Omental fat pad (tissue), 4 donors: Measurements from ENCODE around the gene AREL1. TPM values are rescaled to one million over a fixed set of nuclear protein-coding genes. Genes with fewer than 3 reads are reported as not detected.
A peak's percentile ranks its signal among the peaks of the same experiment; 100 is the strongest.

ENCODE experiments used
- ATAC-seq: fragments of 150-250 bp; one replicate; pipeline ENCODE4 v1.9.1; 2016; ENCODE audit warnings: mild to moderate bottlenecking, moderate library complexity; ENCODE audit not compliant: low FRiP score
- DNase-seq: peaks from one replicate; pipeline ENCODE4 v3.0.0-alpha.2; 2019; ENCODE audit warnings: low spot score
- total RNA-seq, 4 donors: library from RNA; depleted of rRNA; stranded (reverse); fragments of >200 nt; gene quantifications; one replicate each; pipeline ENCODE4 v1.1.0, GENCODE V29; 2016
- TF ChIP-seq, protein P1 (sequence below), 3 donors: fragments of 450-650 bp; IDR thresholded peaks; one replicate each; pipeline ENCODE4 v1.5.1; 2016 to 2017; ENCODE audit warnings: antibody characterized with exemption in 3 of 3, mild to moderate bottlenecking in 3 of 3, moderate library complexity in 2 of 3

Gene AREL1
- total RNA-seq, 4 donors from 2014 or later, result 18.4 to 33.5 (median 26.8) TPM

GRCh38 chr14:74698465-74698864 is 14.4 kb downstream of the AREL1 start:
- TF ChIP-seq, protein P1, sequence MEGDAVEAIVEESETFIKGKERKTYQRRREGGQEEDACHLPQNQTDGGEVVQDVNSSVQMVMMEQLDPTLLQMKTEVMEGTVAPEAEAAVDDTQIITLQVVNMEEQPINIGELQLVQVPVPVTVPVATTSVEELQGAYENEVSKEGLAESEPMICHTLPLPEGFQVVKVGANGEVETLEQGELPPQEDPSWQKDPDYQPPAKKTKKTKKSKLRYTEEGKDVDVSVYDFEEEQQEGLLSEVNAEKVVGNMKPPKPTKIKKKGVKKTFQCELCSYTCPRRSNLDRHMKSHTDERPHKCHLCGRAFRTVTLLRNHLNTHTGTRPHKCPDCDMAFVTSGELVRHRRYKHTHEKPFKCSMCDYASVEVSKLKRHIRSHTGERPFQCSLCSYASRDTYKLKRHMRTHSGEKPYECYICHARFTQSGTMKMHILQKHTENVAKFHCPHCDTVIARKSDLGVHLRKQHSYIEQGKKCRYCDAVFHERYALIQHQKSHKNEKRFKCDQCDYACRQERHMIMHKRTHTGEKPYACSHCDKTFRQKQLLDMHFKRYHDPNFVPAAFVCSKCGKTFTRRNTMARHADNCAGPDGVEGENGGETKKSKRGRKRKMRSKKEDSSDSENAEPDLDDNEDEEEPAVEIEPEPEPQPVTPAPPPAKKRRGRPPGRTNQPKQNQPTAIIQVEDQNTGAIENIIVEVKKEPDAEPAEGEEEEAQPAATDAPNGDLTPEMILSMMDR (IDR thresholded peaks at IDR 0.05), result no peak
- DNase-seq (no peak), ATAC-seq (no peak)

DNA sequence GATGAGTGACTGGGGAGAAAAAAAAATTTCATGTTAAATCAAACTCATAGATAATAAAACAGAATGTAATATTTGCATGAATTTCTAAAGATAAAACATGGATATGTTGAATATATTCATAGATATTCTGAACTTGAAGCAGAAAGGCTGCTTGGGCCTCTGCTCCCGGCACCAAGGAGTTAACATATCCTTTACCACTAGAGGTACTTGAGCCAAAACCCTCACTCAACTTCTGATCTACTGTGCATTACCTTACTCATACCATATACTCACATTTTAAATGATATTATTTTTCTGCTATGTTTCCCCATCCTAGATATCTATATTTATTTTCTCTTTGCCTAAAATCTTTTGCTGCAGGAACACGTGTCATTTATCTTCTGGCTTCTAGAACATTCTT is 14.9 kb downstream of the AREL1 start:
- no peak for DNase-seq
- TF ChIP-seq, protein P1 (IDR thresholded peaks at IDR 0.05), result no peak
- no peak for ATAC-seq

GRCh38 chr14:74697543-74697942 is 15.3 kb downstream of the AREL1 start:
- ATAC-seq (no peak), DNase-seq (no peak)
- TF ChIP-seq, protein P1 (IDR thresholded peaks at IDR 0.05), result no peak

DNA sequence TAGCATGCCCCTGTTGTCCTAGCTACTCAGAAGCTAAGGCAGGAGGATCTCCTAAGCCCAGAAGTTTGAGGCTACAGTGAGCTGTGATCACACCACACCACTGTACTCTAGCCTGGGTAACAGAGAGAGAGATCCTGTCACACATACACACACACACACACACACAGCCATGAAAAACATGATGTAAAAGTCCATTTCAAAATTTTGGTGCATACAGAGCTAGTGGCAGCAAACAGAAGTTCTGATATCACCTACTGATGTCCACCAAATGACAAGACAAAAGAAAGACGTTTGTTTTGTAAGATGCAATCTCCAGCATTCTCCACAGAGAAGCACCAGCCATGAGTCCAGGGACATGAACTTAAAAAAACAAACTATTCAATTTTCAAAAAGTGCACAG is 15.9 kb downstream of the AREL1 start:
- TF ChIP-seq, protein P1 (IDR thresholded peaks at IDR 0.05), result no peak
- DNase-seq, result no peak
- no peak for ATAC-seq

DNA sequence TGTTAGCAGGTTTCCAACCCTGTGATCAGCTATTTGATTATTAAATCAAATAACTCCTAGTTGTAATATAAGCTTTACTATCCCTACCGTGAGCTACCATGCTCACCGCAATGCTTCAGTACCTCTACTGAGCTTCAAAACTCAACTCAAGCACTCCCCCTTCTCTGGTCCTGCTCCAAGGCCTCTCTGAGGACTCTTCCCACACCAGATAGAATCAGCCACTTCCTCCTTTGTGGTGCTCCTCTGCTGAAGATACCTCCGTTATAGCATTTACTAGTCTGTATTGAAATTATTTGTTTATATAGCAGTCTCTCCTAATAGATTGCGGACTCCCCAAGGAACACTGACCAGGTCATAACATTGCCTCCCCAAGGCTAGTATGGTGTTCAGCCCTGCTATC is 17.5 kb downstream of the AREL1 start:
- TF ChIP-seq, protein P1 (IDR thresholded peaks at IDR 0.05), result no peak
- ATAC-seq, result no peak
- no peak for DNase-seq

- ATAC-seq (no peak), DNase-seq (no peak)
- TF ChIP-seq, protein P1 (IDR thresholded peaks at IDR 0.05), result no peak
These were observed 19.7 kb downstream of the AREL1 start for GRCh38 chr14:74693191-74693590.

GRCh38 chr14:74691456-74691855 is 21.4 kb downstream of the AREL1 start:
- TF ChIP-seq, protein P1 (IDR thresholded peaks at IDR 0.05), result no peak
- ATAC-seq, result peak; percentile 72
- no peak for DNase-seq
